ENCODE results near the gene MICB.
"Not testable (repeated sequence)": the region's sequence is repeated elsewhere in the genome, so short reads cannot be mapped to it uniquely, and the experiment has no call there.

MICB gene

GRCh38 chr6:31497531-31498476 lies at the start of gene MICB:
Gene MICB (plus strand): TSS chr6:31498145. CDS start chr6:31498194, 49 bp downstream.
- Mint-ChIP-seq H3K4me3 (peak within 1 kb of the TSS; percentile 81), H3K9me3 (no peaks in the 10 kb centered on the region)

GRCh38 chr6:31450751-31451150 lies 47.2 kb upstream of the MICB start:
- CTCF ChIA-PET: no interaction called here
- Mint-ChIP-seq H3K27ac (no peak overlapping the region), H3K9me3 (peaks cover 5% of the 10 kb centered on the region), H3K27me3 (peaks cover 37% of the 10 kb centered on the region), H3K4me1 (no peaks in the 10 kb centered on the region), H3K36me3 (no peaks in the 10 kb centered on the region), H3K4me3 (no peak overlapping the region)
- no peak for DNase-seq

More at GRCh38 chr6:31497531-31498476, at the start of gene MICB:
- H3K27me3 Mint-ChIP-seq: no peaks in the 10 kb centered on the region
- H3K36me3 Mint-ChIP-seq: peaks cover 37% of the 10 kb centered on the region
- peaks cover 76% of the 10 kb centered on the region for H3K4me1 Mint-ChIP-seq
- peak within 1 kb of the TSS; percentile 88 for H3K27ac Mint-ChIP-seq
- DNase-seq: peak; percentile 93
- CTCF ChIA-PET: interaction anchor here (0.9 to 1.5 kb wide), 5 partner anchors 41 to 154 kb away, joined by 3 to 5 read pairs (median 3); partner anchors contain the start of gene DDX39B

GRCh38 chr6:31452859-31453258 lies 45.1 kb upstream of the MICB start:
- H3K27ac Mint-ChIP-seq: no peak overlapping the region

GRCh38 chr6:31453259-31453658 lies 44.7 kb upstream of the MICB start:
- no peak for DNase-seq
- Mint-ChIP-seq H3K9me3 (peaks cover 5% of the 10 kb centered on the region), H3K27me3 (peaks cover 37% of the 10 kb centered on the region), H3K36me3 (no peaks in the 10 kb centered on the region), H3K27ac (no peak overlapping the region), H3K4me1 (no peaks in the 10 kb centered on the region), H3K4me3 (no peak overlapping the region)
- CTCF ChIA-PET: no interaction called here

More at GRCh38 chr6:31452859-31453258, 45.1 kb upstream of the MICB start:
- Mint-ChIP-seq H3K36me3 (no peaks in the 10 kb centered on the region), H3K4me3 (no peak overlapping the region), H3K4me1 (no peaks in the 10 kb centered on the region), H3K27me3 (peaks cover 37% of the 10 kb centered on the region), H3K9me3 (peaks cover 5% of the 10 kb centered on the region)
- CTCF ChIA-PET: interaction anchor here (1.5 kb wide), 1 partner anchor 11 kb away, joined by 7 read pairs; no protein-coding TSS in a partner anchor
- no peak for DNase-seq

- DNase-seq, H3K27me3 Mint-ChIP-seq, CTCF ChIA-PET, H3K9me3 Mint-ChIP-seq, H3K27ac Mint-ChIP-seq, H3K4me3 Mint-ChIP-seq: not testable (repeated sequence)
- Mint-ChIP-seq H3K4me1 (peaks cover 27% of the 10 kb centered on the region), H3K36me3 (peaks cover 19% of the 10 kb centered on the region)
Observed at GRCh38 chr6:31459864-31460263, 38.1 kb upstream of the MICB start.

GRCh38 chr6:31460361-31461025 lies 37.5 kb upstream of the MICB start:
- DNase-seq: no peak
- H3K36me3 Mint-ChIP-seq: peaks cover 25% of the 10 kb centered on the region
- CTCF ChIA-PET: interaction anchor here (1.2 kb wide), 1 partner anchor 18 kb away, joined by 8 read pairs; no protein-coding TSS in a partner anchor
- peaks cover 6% of the 10 kb centered on the region for H3K27me3 Mint-ChIP-seq
- H3K27ac Mint-ChIP-seq: no peak overlapping the region
- H3K4me3 Mint-ChIP-seq: no peak overlapping the region
- H3K9me3 Mint-ChIP-seq: no peaks in the 10 kb centered on the region
- peaks cover 33% of the 10 kb centered on the region for H3K4me1 Mint-ChIP-seq

GRCh38 chr6:31462026-31462963 lies 35.6 kb upstream of the MICB start:
- peaks cover 41% of the 10 kb centered on the region for H3K36me3 Mint-ChIP-seq
- CTCF ChIA-PET: interaction anchor here (1.1 to 1.3 kb wide), 3 partner anchors 12 to 32 kb away, joined by 3 to 8 read pairs (median 7); no protein-coding TSS in a partner anchor
- peak overlapping the region; percentile 89 for H3K27ac Mint-ChIP-seq
- peaks cover 2% of the 10 kb centered on the region for H3K27me3 Mint-ChIP-seq
- H3K4me3 Mint-ChIP-seq: peak overlapping the region; percentile 100
- no peaks in the 10 kb centered on the region for H3K9me3 Mint-ChIP-seq
- DNase-seq: no peak
- H3K4me1 Mint-ChIP-seq: peaks cover 51% of the 10 kb centered on the region

- CTCF ChIA-PET: interaction anchor here (1.1 kb wide), 1 partner anchor 11 kb away, joined by 7 read pairs; no protein-coding TSS in a partner anchor
- H3K27me3 Mint-ChIP-seq: no peaks in the 10 kb centered on the region
- H3K9me3 Mint-ChIP-seq: no peaks in the 10 kb centered on the region
- H3K4me1 Mint-ChIP-seq: peaks cover 56% of the 10 kb centered on the region
- DNase-seq: peak; percentile 94
- H3K4me3 Mint-ChIP-seq: peak overlapping the region; percentile 100
- peaks cover 43% of the 10 kb centered on the region for H3K36me3 Mint-ChIP-seq
- peak overlapping the region; percentile 89 for H3K27ac Mint-ChIP-seq
Observed at GRCh38 chr6:31462964-31463870, 34.7 kb upstream of the MICB start.

- CTCF ChIA-PET: no interaction called here
- Mint-ChIP-seq H3K36me3 (peaks cover 48% of the 10 kb centered on the region), H3K27me3 (no peaks in the 10 kb centered on the region), H3K27ac (peak overlapping the region; percentile 89), H3K4me1 (peaks cover 62% of the 10 kb centered on the region), H3K9me3 (no peaks in the 10 kb centered on the region), H3K4me3 (peak overlapping the region; percentile 100)
- DNase-seq: no peak
Observed at GRCh38 chr6:31464252-31465184, 33.4 kb upstream of the MICB start.

GRCh38 chr6:31465185-31465536 lies 32.8 kb upstream of the MICB start:
- H3K4me3 Mint-ChIP-seq: peak overlapping the region; percentile 100
- CTCF ChIA-PET: no interaction called here
- no peak for DNase-seq
- H3K9me3 Mint-ChIP-seq: no peaks in the 10 kb centered on the region
- H3K27me3 Mint-ChIP-seq: no peaks in the 10 kb centered on the region
- peaks cover 67% of the 10 kb centered on the region for H3K4me1 Mint-ChIP-seq
- peaks cover 51% of the 10 kb centered on the region for H3K36me3 Mint-ChIP-seq
- peak overlapping the region; percentile 61 for H3K27ac Mint-ChIP-seq

- H3K4me1 Mint-ChIP-seq: peaks cover 70% of the 10 kb centered on the region
- peak overlapping the region; percentile 61 for H3K27ac Mint-ChIP-seq
- no peaks in the 10 kb centered on the region for H3K9me3 Mint-ChIP-seq
- H3K36me3 Mint-ChIP-seq: peaks cover 53% of the 10 kb centered on the region
- DNase-seq: peak; percentile 32
- peak overlapping the region; percentile 100 for H3K4me3 Mint-ChIP-seq
- no peaks in the 10 kb centered on the region for H3K27me3 Mint-ChIP-seq
- CTCF ChIA-PET: no interaction called here
Observed at GRCh38 chr6:31465718-31466117, 32.2 kb upstream of the MICB start.

- peaks cover 59% of the 10 kb centered on the region for H3K36me3 Mint-ChIP-seq
- peaks cover 77% of the 10 kb centered on the region for H3K4me1 Mint-ChIP-seq
- no peak overlapping the region for H3K4me3 Mint-ChIP-seq
- H3K9me3 Mint-ChIP-seq: no peaks in the 10 kb centered on the region
- CTCF ChIA-PET: interaction anchor here (0.7 kb wide), 1 partner anchor 198 kb away, joined by 3 read pairs; no protein-coding TSS in a partner anchor
- no peak for DNase-seq
- H3K27ac Mint-ChIP-seq: peak overlapping the region; percentile 39
- no peaks in the 10 kb centered on the region for H3K27me3 Mint-ChIP-seq
Observed at GRCh38 chr6:31466466-31466865, 31.5 kb upstream of the MICB start.
